GM10847 (cell line): ENCODE data around the gene CCDC154.

Source experiments
- POLR2A ChIP-seq: IDR thresholded peaks from 2 replicates; pipeline ENCODE4 v1.6.1; 2011; ENCODE audit not compliant: insufficient read length; ENCODE audit errors: extremely low read depth

The CCDC154 gene

DNA sequence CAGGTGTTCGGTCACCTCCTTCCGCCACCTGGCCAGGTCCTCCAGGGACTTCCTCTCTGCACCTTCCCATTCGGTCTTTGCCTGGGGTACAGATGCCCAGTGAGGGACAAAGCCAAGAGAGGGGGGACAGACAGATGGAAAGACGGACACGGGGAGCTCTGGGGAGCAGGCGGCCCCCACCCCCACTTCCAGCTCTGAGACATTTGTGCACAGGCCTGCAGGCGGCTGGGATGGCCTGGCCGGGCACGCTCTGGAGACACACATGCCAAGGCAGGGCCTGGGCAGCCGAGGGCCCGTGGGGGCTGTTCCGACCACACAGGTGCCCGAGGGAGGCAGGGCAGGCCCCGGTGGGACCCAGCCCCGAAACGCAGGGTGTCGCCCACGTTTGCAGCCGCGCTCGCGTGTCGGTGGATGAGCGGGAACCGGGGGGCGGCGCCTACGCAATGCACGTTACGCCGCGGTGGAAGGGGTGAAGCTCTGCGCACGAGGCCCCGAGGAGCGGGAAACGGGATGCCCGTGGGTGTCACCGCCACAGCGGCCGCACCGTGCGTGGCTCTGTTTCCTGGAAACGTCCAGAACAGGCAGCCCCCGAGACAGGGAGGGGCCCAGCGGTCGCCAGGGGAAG is 7.5 kb downstream of the CCDC154 start:
- TF ChIP-seq POLR2A, result no peak

- no peak for TF ChIP-seq POLR2A
These were observed 8.2 kb downstream of the CCDC154 start for GRCh38 chr16:1435921-1436697.

DNA sequence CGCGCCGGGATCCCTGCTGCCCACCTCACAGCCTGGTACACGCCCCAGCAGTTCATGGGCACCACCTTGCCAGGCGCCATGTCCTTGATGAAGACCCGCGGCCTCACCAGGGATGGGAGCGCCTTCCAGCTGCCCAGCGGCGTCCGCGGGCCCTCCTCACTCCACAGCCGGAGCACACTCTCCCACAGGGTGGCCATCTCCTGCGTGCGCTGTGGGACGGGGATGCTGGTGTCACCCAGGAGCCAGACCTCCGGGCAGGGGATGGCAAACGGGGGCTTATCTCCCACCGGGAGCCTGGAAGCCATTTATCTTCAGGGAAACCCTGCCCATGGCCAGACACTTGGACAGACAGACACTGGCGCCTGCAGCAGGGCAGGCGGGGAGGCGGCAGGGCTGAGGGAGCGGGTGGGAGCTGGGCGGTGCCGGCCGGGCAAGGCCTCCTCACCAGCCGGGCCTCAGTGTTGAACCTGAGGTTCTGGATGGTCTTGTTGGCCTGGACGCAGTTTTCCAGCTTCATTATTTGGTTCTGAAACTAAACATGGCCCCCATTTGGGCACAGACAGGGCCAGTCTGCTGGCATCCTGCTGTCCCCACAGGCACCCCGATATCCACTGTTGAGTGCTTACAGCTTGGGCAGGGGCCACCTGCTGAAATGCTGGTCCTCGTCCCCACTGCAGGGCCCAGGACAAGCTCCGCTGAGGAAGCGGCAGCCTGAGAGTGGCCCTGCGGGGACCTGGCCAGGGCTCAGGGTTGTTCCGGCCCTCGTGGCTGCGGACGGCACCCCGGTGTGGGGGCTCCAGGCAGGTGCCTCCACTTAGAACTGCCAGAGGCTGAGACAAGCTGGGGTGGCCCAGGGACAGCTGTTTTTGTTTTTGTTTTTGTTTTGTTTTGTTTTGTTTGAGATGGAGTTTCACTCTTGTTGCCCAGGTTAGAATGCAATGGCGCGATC is 9.4 kb downstream of the CCDC154 start:
- TF ChIP-seq POLR2A, result no peak

DNA sequence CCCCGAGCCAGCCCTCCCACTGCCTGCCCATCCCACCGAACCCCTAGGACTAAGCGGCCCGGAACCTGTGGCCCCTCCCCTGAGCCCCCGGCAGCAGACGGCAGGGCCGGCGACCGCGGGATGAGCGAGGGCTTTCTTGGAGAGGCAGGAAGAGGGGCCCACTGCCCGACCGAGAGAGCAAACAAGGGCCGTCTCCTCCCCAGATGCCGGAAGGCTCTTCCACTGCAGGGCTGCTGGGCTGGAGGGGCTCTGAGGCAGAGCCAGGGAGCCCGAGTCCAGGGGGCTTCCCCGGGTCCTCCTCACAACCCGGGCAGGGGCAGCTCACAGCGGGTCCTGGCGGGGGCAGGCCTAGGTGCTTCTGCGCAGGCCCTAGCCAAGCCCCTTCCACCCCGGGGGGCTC is 10.6 kb downstream of the CCDC154 start:
- no peak for TF ChIP-seq POLR2A

- no peak for TF ChIP-seq POLR2A
These were observed 11.1 kb downstream of the CCDC154 start for GRCh38 chr16:1433263-1433560.

DNA sequence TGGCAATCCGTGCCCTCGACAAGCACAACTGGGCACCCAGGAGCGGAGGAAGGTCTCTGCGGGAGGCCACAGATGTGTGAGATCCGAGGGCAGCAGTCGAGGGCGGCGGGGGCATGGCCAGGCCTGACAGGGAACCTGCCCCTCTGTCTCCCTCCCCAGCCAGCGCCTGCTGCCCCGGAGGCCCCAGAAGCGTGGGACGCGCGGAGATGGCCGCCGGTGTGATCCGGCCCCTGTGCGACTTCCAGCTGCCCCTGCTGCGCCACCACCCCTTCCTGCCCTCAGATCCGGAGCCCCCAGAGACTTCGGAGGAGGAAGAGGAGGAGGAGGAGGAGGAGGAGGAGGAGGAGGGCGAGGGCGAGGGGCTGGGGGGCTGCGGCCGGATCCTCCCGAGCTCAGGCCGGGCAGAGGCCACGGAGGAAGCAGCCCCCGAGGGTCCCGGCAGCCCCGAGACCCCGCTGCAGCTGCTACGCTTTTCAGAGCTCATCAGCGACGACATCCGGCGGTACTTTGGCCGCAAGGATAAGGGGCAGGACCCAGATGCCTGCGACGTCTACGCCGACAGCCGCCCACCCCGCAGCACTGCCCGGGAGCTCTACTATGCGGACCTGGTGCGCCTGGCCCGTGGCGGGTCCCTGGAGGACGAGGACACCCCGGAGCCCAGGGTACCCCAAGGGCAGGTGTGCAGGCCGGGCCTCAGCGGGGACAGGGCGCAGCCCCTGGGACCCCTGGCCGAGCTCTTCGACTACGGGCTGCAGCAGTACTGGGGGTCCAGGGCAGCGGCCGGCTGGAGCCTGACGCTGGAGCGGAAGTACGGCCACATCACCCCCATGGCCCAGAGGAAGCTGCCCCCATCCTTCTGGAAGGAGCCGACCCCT is 11.7 kb downstream of the CCDC154 start:
- TF ChIP-seq POLR2A, result no peak

GRCh38 chr16:1431497-1432270 is 12.7 kb downstream of the CCDC154 start:
- no peak for TF ChIP-seq POLR2A

- no peak for TF ChIP-seq POLR2A
These were observed 13.4 kb downstream of the CCDC154 start, which contains the start of gene PERCC1 for GRCh38 chr16:1430759-1431496. PERCC1 (plus strand) TSS chr16:1431078; CDS start chr16:1432594, 1,516 bp downstream.

GRCh38 chr16:1430214-1430758 is 14.1 kb downstream of the CCDC154 start:
- TF ChIP-seq POLR2A, result no peak

DNA sequence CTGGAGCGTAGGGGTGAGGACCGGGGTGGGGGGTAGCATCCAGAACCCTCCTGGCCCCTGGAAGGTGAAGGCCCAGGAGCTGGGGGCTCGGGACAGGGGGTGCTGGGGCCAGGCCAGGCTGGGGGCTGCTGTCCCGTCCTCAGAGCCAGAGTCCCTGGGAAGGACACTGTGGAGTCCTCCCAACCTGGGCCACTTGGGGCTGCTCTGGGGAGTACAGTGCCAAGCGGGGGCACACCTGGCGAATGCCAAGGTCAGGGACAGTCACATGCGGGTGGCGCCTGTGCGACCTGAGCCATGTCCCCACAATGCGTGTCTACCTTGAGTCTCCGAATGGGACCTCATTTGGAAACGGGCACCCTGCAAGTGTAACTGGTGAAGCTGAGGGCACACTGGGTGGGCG is 14.7 kb downstream of the CCDC154 start:
- no peak for TF ChIP-seq POLR2A

DNA sequence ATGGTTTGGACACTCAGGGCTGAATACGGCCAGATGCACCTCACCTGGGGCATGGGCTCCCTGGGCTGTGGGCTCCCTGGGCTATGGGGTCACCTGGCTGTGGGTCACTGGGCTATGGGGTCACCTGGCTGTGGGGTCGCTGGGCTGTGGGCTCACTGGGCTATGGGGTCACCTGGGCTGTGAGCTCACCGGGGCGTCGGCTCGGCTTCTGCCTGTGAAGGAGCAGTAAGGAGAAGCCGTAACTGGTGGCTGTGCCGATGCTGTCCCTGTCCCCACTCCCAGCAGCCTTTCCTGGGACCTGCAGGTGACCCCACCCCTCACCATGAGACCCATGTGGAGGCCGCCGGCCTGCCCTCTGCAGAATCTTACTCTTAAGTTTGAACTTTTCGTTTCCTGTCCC is 15.3 kb downstream of the CCDC154 start:
- no peak for TF ChIP-seq POLR2A

- TF ChIP-seq POLR2A, result no peak
These were observed 15.8 kb downstream of the CCDC154 start for GRCh38 chr16:1428511-1428910.
